ENCODE results near the gene ALDH2.
"Not testable (repeated sequence)": the region's sequence is repeated elsewhere in the genome, so short reads cannot be mapped to it uniquely, and the experiment has no call there.

ALDH2 gene

GRCh38 chr12:111766608-111767361 lies at the start of gene ALDH2:
ALDH2 (plus strand) TSS chr12:111766933; CDS start chr12:111766983, 50 bp downstream.
- no peak for DNase-seq (ENCODE audit: low read depth in 2 of 2)

GRCh38 chr12:111719316-111719715 lies 47.4 kb upstream of the ALDH2 start:
- DNase-seq (ENCODE audit: low read depth in 2 of 2): not testable (repeated sequence)

- DNase-seq (ENCODE audit: low read depth in 2 of 2): no peak
Measured at GRCh38 chr12:111720457-111720856, 46.3 kb upstream of the ALDH2 start.

- not testable (repeated sequence) for DNase-seq (ENCODE audit: low read depth in 2 of 2)
Measured at GRCh38 chr12:111723646-111724360, 42.9 kb upstream of the ALDH2 start.

- no peak for DNase-seq (ENCODE audit: low read depth in 2 of 2)
Measured at GRCh38 chr12:111728795-111729194, 37.9 kb upstream of the ALDH2 start.

GRCh38 chr12:111730420-111730819 lies 36.3 kb upstream of the ALDH2 start:
- DNase-seq (ENCODE audit: low read depth in 2 of 2): no peak

- no peak for DNase-seq (ENCODE audit: low read depth in 2 of 2)
Measured at GRCh38 chr12:111732786-111733185, 33.9 kb upstream of the ALDH2 start.

- no peak for DNase-seq (ENCODE audit: low read depth in 2 of 2)
Measured at GRCh38 chr12:111733340-111733915, 33.3 kb upstream of the ALDH2 start.

GRCh38 chr12:111739524-111739923 lies 27.2 kb upstream of the ALDH2 start:
- not testable (repeated sequence) for DNase-seq (ENCODE audit: low read depth in 2 of 2)

GRCh38 chr12:111741235-111741812 lies 25.4 kb upstream of the ALDH2 start:
- DNase-seq (ENCODE audit: low read depth in 2 of 2): no peak

GRCh38 chr12:111745211-111745610 lies 21.5 kb upstream of the ALDH2 start:
- DNase-seq (ENCODE audit: low read depth in 2 of 2): no peak

- no peak for DNase-seq (ENCODE audit: low read depth in 2 of 2)
Measured at GRCh38 chr12:111747333-111747732, 19.4 kb upstream of the ALDH2 start.

- no peak for DNase-seq (ENCODE audit: low read depth in 2 of 2)
Measured at GRCh38 chr12:111748151-111748672, 18.5 kb upstream of the ALDH2 start.

GRCh38 chr12:111748867-111749266 lies 17.9 kb upstream of the ALDH2 start:
- no peak for DNase-seq (ENCODE audit: low read depth in 2 of 2)

GRCh38 chr12:111749391-111749790 lies 17.3 kb upstream of the ALDH2 start:
- no peak for DNase-seq (ENCODE audit: low read depth in 2 of 2)

GRCh38 chr12:111753144-111753881 lies 13.4 kb upstream of the ALDH2 start:
- no peak for DNase-seq (ENCODE audit: low read depth in 2 of 2)

- no peak for DNase-seq (ENCODE audit: low read depth in 2 of 2)
Measured at GRCh38 chr12:111754671-111755070, 12.1 kb upstream of the ALDH2 start.

GRCh38 chr12:111756196-111756595 lies 10.5 kb upstream of the ALDH2 start:
- DNase-seq (ENCODE audit: low read depth in 2 of 2): no peak

GRCh38 chr12:111756681-111757080 lies 10.1 kb upstream of the ALDH2 start:
- DNase-seq (ENCODE audit: low read depth in 2 of 2): no peak

- no peak for DNase-seq (ENCODE audit: low read depth in 2 of 2)
Measured at GRCh38 chr12:111757361-111758119, 9.2 kb upstream of the ALDH2 start.

- DNase-seq (ENCODE audit: low read depth in 2 of 2): no peak
Measured at GRCh38 chr12:111758120-111758561, 8.6 kb upstream of the ALDH2 start.

All from activated CD8-positive, alpha-beta memory T cell treated with anti-CD3 and anti-CD28 coated beads for 4 hours (primary cell).